Ecto neural progenitor cell (in vitro differentiated cells): ENCODE data around the gene PLEKHG5.

Experiments
- DNase-seq: peaks from one replicate; pipeline ENCODE4 v3.0.0-alpha.2; 2018; ENCODE audit warnings: low spot score

Gene PLEKHG5

DNA sequence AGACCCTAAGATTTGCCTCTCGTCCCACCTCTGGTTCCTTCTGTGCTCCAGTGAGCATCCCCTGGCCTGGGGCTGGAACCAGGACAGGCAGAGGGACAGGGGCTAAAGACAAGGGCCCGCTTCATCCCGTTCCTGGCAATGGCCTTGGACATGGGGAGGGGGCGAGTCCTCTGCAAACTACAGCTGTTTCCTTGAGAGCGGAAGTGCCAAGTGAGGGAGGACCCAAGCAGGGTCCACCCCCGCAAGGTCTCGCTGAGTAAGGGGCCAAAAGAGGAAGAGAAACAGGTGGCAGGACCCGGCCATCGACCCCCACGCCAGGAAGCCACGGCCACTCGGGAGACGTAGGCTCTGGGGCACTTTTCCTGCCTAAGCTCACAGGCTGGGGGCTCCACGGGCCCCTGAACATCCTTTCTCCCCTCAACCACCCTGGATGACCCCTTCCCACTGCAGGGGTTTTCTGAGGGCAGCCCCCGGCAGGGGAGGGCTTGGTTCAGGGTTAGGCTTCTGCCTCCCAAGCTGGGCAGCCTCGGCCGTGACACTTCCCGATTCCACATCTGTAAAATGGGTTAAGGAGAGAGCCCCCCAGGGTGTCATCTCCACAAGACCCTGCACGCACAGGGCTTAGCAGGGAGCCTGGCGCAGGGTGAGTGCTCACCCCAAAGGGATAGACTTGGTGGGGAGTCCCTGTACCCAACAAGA, 17.9 kb upstream of the PLEKHG5 start:
- no peak for DNase-seq

DNA sequence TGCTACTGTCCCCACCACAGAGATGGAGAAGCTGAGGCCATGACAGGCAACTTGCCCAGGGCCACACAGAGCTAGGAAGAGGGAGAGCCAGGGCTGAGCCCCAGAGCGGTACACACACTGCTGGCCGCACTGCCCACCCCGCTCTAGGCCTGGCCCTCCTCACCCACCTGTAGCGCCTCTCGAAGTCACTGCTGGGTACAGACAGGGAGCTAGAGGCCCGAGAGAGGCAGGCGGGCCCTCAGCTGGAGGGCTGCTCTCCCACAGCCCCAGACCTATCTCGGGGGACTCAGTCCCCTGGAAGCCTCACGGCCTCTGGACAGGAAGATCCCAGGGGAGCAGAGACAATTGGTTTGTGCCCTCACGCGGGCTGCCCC, 17.3 kb upstream of the PLEKHG5 start:
- no peak for DNase-seq

GRCh38 chr1:6508154-6508815, 16.8 kb upstream of the PLEKHG5 start:
- DNase-seq, result no peak

GRCh38 chr1:6507461-6507911, 16.0 kb upstream of the PLEKHG5 start:
- no peak for DNase-seq

DNA sequence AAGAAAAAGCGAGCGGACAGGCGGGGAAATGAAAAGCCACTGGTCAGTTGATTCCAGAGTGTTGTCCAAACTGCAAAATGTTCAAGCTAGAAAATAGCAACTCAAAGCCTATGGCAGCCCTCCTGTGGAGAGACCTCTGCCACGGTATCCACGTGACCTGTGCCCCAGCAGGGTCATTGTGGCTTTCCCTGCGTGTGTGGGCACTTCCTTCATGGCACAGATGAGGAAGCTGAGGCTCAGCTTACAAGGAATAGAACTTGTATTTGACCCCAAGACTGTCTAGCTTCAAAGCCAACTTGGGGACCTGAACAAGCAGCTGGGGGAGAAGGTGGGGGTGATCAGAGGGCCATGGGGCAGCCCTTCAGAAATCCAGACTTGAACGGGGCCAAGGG, 15.6 kb upstream of the PLEKHG5 start:
- no peak for DNase-seq

- peak; percentile 46 for DNase-seq
These were observed 15.0 kb upstream of the PLEKHG5 start for GRCh38 chr1:6506210-6507036.

DNA sequence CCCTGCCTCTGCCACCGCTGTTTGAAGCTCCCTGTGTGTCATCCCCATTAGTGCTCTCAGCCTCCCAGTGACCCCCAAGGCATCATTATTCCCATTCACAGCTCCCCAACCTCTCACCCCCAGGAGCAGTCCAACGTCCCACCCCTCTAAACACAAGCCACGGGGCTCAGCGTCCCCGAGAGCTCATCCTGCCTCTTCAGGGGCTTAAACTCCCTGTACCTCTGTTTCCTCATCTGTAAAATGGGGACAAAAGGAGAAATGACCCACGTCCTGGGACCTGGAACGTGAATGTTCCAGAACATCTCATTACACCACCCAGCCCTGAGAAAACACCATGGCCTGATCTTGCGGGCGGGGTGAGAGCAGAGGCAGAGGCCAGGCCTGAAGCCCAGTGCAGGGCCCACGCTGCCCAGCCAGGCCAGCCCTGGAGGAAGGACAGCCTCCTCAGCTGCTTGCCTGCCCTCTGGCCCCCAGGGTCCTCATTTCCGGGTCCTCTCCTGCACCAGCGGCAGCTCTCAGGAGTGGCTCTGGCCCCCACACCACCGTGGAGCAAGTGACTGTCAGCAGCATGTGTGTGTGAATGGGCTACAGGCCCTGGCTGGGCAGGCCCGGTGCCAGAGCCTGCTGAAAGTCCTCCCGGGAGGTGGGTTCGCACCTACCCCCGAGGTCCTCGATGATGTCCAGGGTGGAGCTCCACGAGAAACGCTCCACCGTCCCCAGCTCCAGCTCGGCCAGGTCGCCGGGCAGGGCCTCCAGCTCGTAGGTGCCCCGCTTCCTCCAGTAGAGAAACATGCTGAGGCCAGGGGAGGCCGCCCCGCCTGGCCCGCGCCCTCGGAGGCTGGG, 14.1 kb upstream of the PLEKHG5 start:
- DNase-seq, result no peak

DNA sequence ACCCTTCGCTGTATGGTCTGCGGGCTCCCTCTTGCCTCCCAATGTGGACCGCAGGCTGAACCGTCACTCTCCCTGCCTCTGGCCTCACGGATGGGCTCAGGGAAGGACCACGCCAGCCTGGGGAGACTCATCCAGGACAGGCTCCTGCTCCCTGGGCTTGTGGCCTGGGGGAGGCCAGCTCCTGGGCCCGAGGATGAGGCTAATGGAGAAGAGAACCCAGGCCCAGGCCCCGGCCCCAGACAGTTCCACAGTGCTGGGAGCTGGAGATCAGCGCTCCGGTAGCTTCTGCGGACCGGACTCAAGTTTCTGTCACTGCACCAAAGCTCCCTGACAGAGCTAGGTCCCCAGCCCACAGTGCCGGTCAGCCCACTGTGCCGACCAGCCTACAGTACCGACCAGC, 13.4 kb upstream of the PLEKHG5 start:
- DNase-seq, result no peak

DNA sequence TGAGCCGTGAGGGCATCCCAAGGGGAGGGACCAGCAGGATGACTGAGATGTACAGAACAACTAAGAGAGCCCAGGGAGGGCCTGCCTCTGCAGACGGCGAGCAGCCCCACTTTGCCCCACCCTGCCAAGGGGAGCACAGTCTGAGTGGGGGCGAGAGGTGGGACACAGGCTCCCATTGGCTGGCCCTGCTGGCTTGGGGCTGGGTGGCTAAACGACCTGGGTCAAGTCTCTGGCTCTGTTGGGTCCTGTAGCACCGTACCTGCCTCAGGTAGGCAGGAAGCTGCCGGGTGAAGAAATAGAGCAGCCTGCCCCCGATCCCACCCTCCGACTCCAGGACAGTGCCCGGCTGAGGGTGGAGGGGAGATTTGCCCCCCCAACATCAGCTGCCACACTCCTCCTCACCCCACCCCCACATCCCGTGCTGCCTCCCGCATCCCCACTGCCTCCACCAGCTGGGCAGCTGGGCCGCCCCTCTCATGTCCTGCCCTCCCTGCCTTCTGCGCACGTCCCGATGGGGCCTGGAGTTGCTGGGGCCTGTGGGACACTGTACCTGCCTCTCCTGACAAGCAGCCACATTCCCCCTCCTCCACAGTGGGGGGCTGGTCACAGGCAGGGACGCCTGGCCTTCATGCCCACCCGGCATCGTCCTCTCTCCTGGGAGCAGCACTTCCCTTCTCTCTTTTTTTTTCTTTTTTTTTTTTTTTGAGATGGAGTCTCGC, 12.6 kb upstream of the PLEKHG5 start:
- no peak for DNase-seq

GRCh38 chr1:6502000-6502891, 10.8 kb upstream of the PLEKHG5 start:
- DNase-seq, result no peak

DNA sequence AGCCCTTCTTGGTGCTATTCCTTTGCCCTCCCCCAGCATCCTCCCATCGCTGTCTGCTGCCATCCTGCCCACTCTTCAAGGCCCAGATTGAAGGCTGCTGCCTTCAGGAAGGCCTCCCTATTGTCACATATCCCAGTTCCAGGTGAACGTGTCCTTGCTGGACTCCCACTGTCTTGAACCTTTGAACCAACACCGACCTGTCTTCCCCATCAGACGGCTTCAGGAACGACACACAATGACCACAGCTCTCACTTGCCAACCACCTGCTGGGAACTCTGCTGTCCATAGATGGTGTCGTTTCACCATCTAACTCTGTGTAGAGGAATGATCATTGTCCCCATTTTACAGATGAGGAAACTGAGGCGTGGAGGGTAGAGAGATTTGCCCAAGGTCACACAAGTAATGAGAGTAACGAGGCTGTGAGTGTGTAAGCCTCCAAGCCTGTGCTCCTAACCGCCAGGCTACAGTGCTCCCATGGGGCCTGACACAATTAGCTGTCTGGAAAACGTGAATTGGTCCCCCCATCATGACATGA, 9.9 kb upstream of the PLEKHG5 start:
- no peak for DNase-seq

DNA sequence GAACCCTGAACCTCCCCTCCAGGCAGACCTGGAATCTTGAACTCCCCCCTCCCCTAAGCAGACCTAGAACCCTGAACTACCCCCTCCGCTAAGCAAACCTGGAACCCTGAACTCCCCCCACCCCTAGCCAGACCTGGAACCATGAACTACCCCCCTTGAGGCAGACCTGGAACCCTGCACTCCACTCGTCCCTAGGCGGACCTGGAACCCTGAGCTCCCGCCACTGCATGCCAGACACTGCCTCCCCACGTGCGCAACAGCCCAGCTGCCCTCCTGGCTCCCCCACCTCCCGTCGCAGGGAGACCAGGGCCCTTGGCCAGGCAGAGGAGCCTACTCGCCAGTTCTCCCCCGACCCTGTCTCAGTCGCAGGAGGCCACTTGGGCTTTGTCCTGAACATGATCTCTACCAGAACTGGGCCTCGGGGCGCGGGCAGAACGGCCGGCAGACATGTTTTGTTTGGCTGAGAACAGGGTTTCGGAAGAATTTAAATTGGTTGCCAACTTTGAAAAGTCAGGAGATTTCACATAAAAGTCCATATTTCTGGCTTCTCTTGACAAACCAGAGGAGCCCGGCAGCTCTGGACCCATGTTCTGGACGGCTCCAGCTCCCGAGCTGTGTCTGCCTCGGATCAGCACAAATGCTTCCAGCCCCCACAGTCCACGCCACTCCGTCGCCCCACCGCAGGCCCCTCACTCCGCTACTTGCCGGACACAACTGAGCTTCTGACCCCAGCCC, 9.2 kb upstream of the PLEKHG5 start:
- peak; percentile 34 for DNase-seq

- DNase-seq, result no peak
These were observed 7.8 kb upstream of the PLEKHG5 start for GRCh38 chr1:6499296-6499695.

GRCh38 chr1:6498576-6499111, 7.2 kb upstream of the PLEKHG5 start:
- DNase-seq, result no peak

- DNase-seq, result no peak
These were observed 6.6 kb upstream of the PLEKHG5 start for GRCh38 chr1:6497867-6498575.

DNA sequence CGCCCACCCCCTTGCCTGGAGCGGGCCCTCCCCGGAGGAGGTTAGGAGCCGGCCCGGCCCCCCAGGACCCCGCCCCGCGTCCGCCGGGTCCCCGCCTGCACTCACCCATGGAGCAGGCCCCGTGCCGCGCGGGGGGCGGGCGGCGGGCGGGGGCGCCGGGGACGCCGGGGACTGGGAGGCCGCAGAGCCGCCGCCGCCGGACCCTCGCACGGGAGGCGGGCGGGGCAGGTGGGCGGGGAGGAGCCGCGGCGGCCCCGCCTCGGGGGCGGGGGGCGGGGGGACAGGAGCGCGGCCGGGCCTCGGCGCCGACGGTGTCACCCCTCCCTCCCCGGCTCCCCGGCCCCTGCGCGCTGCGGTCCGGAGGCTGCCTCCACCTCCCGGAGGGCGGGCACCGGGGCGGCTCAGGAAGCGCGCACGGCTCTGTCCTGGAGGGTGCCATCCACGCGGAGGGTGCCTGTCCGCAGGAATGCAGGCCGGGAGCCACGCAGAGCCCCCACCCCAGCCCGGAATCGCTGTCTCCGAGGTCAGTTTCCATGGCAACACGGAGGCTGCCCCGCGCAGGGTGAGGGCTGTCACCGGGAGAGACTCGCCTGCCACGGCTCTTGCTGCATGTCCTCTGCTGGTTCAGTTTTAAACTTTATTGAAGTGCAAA, 5.9 kb upstream of the PLEKHG5 start:
- peak; percentile 86 for DNase-seq

DNA sequence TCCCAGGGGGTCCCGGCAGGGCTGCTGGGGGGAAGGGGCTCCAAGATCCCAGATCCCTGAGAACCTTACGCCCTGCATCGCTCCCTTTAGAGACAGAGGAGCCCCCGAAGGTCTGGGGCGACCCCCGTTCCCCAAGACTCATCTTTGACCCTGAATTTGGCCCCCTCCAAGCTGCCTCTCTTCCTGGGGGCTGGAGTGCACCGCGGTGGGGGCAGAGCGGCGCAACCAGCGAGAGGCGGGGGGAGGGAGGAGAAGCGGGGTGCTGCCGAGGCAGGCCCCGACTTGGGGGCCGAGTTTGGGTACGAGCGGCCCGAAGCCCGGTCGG, 5.4 kb upstream of the PLEKHG5 start:
- DNase-seq, result no peak

GRCh38 chr1:6496365-6496721, 4.9 kb upstream of the PLEKHG5 start:
- no peak for DNase-seq
